ENCODE measurements around the gene RASD2.
"Not testable (repeated sequence)": the region's sequence is repeated elsewhere in the genome, so short reads cannot be mapped to it uniquely, and the experiment has no call there.

RASD2 gene, protein sequence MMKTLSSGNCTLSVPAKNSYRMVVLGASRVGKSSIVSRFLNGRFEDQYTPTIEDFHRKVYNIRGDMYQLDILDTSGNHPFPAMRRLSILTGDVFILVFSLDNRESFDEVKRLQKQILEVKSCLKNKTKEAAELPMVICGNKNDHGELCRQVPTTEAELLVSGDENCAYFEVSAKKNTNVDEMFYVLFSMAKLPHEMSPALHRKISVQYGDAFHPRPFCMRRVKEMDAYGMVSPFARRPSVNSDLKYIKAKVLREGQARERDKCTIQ

DNA sequence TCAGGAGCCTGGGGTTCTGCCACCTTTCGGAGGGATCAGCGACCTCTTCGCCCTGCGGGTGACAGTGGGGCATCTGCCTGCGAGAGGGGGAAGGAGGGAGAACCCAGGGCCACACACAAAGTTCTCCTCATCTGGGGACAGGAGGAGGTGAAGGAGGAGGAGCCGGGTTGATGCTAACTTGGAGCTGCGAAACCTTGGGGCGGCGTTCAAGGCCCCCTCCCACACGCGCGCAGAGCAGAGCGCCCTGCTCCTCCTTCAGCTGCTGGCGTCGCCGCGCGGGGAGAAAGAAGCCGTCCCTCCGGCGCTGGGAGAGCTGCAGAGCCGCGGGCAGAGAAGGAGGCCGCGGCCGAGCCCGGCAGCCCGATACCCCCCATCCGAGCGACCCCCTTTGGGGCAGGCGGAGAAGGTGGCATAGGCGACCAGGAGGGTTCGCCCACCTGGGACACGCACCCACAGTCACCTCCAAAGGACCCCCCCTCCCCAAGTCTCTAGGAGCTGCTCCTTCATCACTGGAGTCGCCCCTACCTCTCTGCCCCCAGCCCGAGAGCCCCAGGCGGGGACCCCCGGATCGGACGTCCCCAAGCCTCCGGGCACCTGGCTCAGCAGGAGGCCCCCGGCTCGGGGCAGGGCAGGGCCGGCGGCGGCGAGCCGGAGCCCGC lies at the start of gene RASD2:
Gene RASD2 (plus strand): TSS at position 237 of the 659 bp plus-strand sequence. CDS start 5,979 bp downstream, outside the sequence.
- DNase-seq = no peak

DNA sequence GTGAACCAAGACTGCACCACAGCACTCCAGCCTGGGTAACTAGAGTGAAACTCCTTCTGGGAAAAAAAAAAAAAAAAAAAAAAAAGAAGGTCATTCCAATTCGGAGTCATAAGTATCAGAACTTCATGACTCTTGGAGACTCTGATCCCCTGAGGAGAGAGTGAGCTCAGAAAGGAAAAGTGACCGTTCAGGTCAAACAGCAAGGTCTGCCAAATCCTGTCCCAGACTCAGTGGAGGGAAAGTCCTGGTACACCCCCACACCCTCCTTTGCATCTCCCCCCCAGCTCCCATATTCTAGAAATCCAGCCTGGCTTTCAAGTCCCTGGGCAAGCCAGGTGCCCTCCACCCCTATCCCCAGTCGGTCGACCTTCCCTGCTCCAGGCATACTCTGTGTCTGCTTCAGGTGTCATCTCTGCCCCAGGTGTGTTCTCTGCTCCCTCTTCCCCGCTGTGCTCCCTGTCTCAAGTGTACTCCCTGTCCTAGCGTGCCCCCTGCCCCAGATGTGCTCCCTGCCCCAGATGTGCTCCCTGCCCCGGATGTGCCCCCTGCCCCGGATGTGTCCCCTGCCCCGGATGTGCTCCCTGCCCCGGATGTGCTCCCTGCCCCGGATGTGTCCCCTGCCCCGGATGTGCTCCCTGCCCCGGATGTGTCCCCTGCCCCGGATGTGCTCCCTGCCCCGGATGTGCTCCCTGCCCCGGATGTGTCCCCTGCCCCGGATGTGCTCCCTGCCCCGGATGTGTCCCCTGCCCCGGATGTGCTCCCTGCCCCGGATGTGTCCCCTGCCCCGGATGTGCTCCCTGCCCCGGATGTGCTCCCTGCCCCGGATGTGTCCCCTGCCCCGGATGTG lies 49.3 kb upstream of the RASD2 start:
- DNase-seq = not testable (repeated sequence)

DNA sequence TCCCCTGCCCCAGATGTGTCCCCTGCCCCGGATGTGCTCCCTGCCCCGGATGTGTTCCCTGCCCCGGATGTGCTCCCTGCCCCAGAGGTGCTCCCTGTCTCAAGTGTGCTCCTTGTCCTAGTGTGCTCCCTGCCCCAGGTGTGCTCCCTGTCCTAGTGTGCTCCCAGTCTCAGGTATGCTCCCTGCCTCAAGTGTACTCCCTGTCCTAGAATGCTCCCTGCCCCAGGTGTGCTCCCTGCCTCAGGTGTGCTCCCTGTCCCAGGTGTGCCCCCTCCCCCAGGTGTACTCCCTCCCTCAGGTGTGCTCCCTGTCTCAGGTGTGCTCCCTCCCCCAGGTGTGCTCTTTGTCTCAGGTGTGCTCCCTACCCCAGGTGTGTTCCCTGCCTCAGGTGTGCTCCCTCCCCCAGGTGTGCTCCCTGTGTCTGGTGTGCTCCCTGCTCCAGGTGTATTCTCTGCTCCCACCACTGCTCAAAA lies 48.7 kb upstream of the RASD2 start:
- DNase-seq = no peak

DNA sequence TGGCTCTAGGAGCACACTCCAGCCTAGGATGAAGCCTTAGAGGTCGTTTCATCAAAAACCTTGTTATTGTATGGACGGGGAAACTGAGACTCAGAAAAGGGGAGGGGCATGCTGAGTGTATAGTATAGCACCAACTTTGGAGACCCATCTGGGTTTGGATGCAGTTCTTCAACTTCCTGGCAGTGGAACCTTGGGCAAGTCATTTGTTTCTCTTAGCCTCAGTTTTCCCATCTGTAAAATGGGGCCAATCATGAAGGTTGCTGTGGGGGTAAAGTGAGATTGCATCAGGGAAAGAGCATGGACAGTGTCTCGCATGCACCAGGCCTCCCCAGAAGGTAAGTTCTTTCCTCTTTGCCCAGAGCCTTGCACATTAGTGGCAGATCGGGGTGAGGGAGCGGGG lies 47.6 kb upstream of the RASD2 start:
- DNase-seq = no peak

DNA sequence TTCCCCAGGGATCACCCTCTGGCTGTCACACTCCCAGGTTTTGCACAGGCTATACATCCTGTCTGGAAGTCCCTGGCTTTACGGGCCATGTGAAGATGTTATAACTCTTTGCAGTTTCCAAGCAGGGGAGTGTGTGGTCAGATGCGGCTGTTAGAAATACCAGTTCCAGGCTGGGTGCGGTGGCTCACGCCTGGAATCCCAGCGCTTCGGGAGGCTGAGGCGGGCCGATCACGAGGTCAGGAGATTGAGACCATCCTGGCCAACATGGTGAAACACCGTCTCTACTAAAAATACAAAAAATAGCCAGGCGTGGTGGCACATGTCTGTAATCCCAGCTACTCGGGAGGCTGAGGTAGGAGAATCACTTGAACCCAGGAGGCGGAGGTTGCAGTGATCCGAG lies 44.9 kb upstream of the RASD2 start:
- not testable (repeated sequence) for DNase-seq

DNA sequence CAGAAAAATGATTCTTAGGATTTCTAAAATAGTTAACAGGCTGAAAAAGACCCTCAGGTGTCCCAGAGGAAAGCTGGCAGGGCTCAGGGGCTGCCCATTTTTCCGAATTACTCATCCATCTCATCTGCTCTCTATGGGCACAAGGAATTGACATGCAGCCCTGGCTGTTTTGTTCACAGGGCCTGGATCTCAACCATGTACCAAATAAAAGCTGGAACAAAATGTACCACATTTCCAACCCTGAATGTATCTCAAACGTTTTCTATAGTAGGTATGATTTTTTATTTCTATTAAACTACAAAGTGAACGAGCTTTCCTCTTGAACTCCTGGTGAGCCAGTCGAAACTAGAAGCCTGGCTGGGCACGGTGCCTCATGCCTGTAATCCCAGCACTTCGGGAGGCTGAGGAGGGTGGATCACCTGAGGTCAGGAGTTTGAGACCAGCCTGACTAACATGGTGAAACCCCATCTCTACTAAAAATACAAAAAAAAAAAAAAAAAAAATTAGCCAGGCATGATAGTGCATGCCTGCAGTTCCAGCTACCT lies 43.8 kb upstream of the RASD2 start:
- DNase-seq = no peak

DNA sequence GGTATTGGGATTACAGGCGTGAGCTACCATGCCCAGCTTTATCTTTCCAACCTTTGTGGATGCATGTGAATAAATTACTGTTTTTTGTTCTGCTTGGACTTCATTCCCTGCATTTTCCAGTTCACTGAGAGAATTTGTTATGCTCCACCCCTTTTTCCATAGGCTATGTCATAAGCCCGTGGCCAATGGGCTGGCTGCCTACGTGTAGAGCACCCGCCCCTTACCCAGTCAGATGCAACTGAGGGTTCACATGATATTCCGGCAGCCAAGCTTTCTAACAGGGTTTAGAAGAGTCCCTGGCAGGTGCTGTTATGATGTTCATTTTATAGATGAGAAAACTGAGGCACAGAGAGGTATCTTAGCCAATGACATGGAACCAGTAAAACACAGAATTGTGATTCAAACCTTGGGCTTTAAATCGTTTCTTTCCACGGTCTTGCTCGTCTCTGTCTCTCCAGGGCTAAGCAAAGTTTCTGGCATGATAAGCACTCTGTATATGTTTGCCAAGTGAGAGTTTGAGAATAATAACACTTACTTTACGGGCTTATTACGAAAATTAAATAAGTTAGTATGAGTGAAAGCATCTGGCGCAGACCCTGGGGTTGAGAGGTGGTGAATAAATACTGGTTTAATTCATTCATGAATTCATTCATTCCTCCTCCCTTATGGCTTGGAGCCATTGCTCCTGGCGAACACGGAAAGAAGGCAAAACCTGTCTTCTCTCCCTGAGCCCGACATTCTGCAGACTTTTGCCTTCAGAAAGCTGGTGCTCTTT lies 42.4 kb upstream of the RASD2 start:
- no peak for DNase-seq

DNA sequence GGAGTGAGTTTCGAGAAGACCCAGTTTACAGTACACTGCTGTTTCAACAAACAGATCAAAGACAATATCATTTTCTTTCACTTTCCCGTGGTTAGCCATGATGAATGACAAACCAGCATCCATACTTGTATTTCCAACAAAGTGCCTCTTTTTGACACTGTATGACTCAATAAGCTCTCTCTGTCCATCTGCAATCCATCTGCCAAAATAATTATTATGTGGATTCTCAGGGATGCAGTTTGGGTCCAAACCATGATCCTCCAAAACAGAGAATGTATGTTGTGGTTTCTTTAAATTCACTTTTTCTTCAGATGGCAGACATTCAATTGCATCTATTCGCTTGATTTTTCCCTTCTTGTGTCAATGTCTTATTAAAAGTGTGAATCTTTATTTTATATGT lies 37.8 kb upstream of the RASD2 start:
- no peak for DNase-seq

DNA sequence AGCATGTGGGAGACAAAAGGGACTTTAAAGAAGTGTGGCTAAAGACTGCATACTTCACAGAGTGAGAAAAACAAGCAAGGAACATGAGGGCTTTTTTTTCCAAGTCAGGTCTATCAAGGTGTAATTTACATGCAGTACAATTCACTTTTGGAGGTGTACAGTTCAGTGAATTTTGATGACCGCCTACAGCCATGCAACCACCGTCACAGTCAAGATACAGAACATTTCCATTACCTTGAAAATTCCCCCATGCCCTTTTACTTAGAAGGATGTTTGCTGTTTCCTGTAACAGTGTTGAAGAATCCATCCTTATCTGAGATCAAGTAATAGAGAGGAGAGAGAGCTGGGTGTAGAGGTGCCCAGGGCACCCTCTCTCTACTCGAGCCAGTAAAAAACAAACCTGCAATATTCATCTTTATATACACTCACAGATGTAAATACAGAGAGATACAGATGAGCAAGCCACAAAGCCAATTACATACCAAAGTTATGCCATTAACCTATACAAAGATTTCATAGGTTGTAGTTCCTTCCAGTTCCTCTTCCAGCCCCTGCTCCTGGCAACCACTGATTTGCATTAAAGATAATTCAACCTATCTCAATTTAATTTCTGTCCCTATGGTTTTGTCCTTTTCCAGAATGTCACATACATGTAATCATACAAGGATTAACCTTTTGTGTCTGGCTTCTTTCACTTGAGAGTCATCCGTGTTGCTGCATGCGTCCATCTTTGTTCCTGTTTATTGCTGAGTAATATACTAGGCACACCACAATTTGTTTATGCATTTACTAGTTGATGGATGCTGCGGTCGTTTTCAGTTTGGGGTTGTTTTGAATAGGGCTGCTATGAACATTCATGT lies 35.0 kb upstream of the RASD2 start:
- DNase-seq = no peak

DNA sequence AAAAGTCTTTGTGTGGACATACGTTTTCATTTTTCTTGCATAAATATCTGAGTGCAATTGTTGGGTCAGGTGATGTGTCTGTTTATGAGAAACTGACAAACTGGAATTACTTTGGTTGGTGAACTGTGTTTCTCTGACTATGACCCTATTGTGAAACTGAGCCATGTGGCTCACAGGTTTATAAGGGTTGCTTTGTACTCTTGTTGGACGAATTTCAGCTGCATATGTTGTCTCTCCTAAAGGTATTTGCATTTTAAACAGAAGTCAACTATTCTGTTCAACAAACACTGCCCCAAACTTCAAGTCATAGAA lies 34.4 kb upstream of the RASD2 start:
- DNase-seq = no peak

DNA sequence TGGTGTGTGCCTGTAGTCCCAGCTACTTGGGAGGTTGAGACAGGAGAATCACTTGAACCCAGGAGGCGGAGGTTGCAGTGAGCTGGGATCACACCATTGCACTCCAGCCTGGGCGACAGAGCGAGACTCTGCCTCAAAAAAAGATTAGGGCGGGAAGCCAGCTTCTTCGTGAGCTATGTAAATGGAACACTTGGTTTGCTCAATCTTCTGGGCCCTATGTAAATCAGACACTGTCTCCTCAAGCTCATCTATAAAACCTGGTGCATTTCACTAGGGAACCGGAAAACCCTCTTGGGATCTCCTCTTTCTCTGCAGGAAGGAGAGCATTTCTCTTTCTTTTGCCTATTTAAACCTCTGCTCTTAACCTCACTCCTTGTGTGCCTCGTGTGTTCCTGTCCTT lies 32.8 kb upstream of the RASD2 start:
- not testable (repeated sequence) for DNase-seq

DNA sequence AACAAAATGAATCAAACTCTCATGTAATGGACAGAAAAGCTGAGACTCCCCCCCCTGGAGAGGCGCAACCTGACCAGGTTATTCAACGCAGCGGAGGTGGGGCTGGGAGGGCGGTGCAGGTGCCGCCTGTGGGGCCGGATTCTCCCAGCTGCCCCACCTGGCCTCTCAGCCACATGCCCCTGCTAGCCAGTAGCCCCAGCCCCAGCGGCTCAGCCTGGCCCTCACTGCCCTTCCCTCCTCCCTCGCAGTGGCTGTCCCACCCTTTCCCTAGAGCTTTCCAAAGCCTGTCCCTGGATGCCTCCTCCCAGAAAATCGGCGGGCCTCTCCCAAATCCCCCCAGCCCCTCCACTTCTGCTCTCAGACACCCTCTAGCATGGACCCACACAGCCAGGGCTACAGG lies 31.2 kb upstream of the RASD2 start:
- no peak for DNase-seq

DNA sequence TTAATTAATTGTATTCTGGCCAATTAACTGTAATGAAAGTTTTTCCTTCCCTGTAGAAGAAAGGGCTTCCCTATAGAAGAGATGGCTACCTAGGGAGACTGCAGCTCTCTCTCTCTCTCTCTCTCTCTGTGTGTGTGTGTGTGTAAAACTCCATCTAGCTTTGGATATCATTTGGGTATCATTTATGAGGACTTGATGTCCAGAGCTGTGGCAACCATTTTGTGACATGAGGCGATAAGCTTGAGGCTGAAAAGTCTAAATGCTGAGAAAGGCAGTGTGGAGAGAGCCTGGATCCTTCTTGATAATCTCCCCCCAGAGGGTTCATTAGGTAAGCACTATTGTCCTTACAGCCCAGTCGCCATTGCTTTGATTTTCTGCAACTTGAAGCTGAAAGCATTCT lies 30.7 kb upstream of the RASD2 start:
- DNase-seq = no peak

DNA sequence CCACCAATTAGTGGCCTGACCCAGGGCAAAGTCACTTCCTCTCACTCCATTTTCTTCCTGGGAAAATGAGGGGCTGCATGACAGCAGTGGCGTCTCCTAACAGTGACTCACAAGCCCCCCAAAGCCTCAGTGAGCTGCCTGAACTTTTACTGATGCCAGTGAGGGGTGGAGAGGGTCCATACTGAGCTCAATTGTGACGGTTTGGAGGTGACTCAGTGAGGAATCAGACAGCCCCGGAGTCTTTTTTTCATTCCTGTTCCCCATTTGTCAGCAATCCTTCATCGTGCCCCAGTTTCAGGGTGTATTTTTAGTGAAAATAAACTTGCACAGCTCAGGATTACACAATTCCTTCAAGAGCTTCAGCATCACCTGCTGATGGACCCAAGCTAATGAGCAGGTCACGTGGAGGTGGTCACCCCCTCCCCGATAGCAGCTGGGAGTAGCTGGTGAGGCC lies 30.1 kb upstream of the RASD2 start:
- DNase-seq = no peak

DNA sequence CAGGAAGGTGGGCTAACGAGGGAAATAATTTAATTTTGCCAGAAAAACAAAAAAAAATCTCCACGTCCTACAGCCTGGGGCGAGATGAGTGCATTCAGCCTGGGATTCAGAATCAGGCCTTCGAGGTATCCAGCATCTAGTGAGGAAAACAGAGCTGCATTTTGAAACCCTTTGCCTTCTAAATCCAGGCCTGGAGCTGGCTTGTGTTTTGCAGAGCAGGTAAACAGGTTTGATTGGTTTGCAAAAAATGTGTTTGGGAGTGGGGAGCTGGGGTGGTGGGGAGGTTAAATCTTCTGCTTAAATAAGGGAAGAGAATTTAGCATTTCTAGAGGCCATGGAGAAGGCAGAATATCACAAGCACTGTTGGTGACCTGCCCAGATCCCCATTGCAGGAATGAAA lies 29.7 kb upstream of the RASD2 start:
- no peak for DNase-seq

DNA sequence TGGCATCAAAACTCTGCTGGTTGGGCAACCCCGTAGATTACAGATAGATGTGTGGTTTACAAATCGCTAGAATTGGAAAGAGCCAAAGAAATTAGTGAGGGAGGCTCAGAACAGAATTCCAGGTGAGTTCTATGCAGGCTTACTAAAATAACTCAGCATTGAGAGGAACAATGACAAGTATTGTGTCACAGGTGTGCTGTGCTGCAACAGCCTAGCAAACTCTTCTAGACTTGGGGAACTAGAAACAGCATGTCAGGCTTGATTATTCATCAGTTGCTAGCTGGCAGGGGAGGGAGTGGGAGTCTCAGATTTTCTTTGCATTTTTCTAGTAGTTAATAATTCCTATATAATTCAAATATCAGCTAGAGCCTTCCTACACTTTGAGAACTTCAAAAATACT lies 26.3 kb upstream of the RASD2 start:
- no peak for DNase-seq

DNA sequence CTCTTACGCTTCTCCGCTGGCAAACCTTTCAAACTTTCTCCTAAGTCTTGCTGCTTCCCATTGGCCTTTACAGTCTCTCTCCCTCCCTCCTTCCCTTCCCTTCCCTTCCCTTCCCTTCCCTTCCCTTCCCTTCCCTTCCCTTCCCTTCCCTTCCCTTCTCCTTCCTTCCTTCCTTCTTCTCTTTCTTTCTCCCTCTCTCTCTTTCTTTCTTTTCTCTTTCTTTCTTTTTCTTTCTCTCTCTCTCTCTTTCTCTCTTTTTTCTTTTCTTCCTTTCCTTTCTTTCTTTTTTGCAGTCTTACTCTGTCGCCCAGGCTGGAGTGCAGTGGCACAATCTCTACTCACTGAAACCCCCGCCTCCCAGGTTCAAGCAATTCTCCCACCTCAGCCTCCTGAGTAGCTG lies 24.7 kb upstream of the RASD2 start:
- DNase-seq = not testable (repeated sequence)

DNA sequence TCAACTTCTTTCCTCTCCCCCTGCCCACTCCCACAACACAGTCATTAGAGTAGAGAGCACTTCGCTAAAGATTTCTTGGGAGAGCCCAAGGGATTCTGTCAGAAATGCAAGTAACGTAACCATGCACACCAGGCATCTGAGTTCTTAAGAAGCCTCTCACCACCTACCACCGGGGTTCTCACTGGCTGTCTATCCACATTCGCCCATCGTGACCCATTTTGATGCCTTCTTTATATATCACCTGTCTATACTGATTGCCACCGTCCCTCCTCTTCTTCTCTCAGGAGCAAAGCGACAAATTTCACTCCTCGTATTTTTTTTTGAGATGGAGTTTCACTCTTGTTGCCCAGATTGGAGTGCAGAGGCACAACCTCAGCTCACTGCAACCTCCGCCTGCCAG lies 23.9 kb upstream of the RASD2 start:
- no peak for DNase-seq

DNA sequence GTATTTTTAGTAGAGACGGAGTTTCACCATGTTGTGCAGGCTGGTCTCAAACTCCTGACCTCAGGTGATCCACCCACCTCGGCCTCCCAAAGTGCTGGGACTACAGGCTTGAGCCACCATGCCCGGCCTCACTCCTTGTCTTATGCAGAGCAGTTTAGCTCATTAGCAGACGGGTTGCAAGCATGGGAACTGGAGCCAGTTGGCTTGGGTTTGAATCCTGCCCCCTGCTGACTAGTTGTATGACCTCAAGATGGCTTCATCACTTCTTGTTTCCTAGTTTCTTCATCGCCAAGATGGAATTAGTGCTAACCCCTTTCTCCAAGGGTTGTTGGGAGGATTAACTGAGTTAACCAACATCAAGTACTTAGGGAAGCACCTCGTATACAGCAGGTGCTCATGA lies 23.4 kb upstream of the RASD2 start:
- no peak for DNase-seq

DNA sequence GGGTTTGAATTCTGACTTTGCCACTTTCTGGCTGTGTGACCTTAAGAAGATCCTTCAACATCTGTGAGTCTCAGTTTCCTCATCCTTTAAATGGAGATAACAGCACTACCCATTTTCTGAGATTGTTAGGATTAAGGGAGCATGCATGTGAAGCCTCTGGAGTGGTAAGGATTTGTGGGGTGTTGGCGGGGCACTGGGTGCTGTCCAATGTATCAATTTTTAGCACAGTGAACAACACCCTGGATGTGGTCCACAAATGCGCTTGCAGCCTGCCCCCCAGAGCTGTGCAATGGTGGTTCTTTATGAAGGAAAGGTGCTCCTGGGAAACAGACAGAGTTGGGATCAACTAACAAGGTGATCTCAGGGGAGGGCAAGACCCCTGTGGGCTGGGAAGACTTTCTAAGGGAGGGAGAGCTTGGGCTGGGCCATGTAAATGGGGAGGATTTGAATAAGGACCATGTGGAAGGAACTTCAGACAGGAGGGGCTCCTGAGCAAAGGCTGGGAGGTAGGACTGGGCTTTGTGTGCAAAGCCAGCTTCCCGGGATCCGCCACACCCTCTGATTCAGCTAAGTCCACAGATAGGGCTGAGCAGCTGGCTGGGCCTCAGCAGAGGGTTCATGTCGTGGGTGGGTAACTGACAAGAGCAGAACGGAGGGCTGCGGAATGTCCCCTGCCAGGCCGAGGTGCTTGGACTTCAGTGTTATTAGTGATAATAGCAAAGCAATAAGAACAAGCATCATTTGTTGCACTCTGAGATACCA lies 22.7 kb upstream of the RASD2 start:
- DNase-seq = no peak

DNA sequence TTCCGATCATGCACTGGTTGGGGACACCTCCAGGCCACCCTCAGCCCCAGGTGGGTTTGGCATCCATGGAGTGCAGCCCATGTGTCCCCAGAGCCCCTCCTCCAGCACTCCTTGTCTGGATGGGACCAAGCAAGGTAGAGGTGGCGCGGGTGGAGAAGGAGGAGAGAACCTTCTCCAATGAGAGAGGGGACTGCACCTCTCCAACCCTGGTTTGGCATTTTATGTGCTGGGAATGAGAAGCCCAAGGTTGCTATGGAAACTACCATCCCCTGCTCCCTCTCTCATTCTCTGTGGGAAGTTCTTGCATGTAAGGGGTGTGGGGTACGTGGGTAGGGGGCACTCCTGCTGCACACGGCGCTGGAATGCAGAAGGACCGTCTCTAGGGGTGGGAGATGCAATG lies 21.8 kb upstream of the RASD2 start:
- no peak for DNase-seq
